NCI-H526 (cell line): ENCODE data around the gene GPR37L1.
A peak's percentile ranks its signal among the peaks of the same experiment; 100 is the strongest.
"Not testable (repeated sequence)": the region's sequence is repeated elsewhere in the genome, so short reads cannot be mapped to it uniquely, and the experiment has no call there.

Experiments
- DNase-seq, 2 experiments: peaks; one replicate each; lab custom pipeline; 2025; lab: John Stamatoyannopoulos, UW

The GPR37L1 gene

DNA sequence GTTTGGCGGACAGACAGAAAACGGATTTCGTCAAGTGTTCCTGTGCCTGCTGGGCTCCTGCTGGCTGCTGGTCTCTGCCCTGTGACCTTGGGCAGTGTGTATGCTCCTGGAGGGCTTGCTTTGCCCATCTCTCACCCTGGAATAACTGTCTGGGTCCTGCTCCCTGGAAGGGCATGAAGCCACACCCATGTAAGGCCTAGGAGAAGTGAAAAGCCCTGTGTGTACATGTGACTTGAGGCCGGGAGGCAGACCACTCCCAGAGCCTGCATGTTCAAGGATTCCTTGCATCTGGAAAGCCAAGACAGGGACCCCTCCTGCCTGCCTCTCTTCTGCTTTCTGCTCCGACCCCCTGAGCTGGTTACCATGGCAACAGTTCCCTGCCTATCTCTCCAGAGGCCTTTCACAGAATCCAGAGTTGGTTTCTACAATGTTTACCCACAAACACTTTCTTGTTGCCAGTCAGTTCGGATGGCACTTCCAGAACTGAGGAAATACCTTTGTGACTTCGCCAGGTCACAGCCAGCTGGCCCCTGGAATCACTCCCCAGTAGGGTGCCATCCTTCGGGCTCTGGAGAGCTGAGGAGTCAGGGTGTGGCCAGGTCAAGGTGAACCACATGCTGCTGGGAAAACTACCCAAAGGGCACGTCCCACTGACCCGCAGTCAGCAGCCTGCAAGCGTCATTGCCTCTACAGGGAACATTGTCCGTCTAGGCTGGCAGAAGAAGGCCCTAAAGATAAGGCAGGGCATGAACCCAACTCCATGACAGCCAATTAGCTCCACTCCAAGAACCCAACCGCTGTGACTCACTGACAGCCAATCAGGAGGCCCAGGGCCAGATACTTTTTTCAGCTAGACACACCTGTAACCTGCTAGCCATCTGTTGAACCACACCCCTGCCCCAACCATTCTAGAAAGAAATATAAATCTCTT is 14.7 kb upstream of the GPR37L1 start:
- peak in 1 of 2 experiments; percentile 27 for DNase-seq

GRCh38 chr1:202110977-202111376 is 11.7 kb upstream of the GPR37L1 start:
- DNase-seq: no peak

DNA sequence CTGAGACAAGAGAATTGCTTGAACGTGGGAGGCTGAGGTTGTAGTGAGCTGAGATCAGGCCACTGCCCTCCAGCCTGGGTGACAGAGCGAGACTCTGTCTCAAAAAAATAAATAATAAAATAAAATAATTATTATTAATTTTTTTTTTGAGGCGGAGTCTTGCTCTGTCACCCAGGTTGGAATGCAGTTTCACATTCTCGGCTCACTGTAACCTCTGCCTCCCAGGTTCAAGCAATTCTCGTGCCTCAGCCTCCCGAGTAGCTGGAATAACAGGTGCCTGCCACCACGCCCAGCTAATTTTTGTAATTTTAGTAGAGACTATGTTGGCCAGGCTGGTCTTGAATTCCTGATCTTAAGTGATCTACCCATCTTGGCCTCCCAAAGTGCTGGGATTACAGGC is 11.1 kb upstream of the GPR37L1 start:
- DNase-seq: not testable (repeated sequence)

- DNase-seq: peak in 1 of 2 experiments; percentile 65
These were observed 9.6 kb upstream of the GPR37L1 start for GRCh38 chr1:202112859-202113689.

DNA sequence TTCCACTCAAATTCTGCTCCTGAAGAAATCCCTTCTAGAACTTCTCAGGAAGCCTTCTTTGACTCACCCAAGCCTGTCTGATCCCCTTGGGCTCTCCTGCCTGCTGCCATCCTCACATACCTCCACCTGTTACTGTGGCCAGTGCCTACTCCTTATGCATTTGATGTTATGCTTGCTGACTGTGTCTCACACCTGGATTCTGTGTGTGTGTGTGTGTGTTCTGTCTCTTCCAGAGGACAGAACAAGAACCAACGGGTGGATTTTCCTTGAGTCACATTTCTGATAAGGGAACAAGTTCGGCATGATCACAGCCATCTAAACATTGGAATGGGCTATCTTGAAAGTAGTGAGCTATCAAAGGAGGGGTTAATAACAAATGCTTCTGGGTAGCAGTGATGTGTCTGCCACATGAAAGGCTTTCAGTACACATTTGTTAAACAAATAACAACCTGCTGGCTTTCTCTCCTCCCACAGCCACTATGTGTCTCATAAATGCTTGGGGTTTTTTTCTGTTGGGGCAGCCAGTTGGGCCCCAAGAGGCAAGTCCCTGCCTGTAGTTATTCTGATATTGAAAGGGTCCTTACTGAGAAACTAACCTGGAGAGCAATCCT is 8.9 kb upstream of the GPR37L1 start:
- DNase-seq: peak; percentile 90 to 92

- no peak for DNase-seq
These were observed 6.4 kb upstream of the GPR37L1 start for GRCh38 chr1:202116287-202116686.

DNA sequence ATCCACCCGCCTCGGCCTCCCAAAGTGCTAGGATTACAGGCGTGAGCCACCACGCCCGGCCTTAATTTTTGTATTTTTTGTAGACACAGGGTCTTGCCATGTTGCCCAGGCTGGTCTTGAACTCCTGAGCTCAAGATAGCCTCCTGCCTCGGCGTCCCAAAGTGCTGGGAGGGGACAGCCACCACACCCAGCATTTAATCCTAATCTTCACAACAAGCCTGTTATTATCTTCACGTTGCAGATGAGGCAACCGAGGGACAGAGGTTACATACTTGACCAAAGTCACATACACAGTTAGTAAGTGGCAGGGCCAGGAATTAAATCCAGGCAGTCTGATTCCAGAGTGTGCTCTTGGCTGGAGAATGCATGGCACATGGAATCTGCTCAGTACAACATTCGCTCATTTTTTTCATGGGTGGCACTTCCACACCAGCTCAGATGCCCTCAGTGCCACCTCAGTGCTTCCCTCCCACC is 4.8 kb upstream of the GPR37L1 start:
- DNase-seq: no peak

DNA sequence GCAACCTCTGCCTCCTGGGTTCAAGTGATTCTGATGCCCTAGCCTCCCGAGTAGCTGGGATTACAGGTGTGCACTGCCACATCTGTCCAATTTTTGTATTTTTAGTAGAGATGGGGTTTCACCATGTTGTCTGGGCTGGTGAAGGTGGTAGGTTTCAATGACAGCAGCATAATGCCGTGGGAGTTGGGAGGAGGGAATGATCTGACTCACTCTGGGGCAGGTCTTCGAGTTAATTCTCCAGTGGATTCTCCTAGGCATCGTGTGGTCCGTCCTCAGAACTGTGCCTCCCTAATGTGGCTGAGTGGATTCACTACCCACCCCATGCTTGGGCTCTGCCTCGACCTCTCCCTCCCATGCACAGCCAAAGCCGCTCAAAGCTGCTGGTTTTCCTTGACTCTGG is 1.7 kb upstream of the GPR37L1 start:
- no peak for DNase-seq

DNA sequence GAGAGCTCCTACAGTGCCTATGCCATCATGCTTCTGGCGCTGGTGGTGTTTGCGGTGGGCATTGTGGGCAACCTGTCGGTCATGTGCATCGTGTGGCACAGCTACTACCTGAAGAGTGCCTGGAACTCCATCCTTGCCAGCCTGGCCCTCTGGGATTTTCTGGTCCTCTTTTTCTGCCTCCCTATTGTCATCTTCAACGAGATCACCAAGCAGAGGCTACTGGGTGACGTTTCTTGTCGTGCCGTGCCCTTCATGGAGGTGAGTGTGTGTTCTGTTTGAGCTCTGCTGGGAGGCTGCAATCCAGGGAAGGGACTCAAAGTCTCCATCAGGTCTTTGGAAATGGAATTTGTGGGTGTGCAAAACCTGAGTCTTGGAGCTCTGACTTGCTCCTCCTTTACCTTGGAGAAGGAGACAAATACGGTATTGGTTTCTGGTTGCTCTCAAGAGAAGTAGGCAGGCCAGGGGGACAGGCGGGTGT is 658 bp downstream of the GPR37L1 start:
- DNase-seq: no peak

- DNase-seq: no peak
These were observed 1.4 kb downstream of the GPR37L1 start for GRCh38 chr1:202124142-202124541.

- no peak for DNase-seq
These were observed 2.9 kb downstream of the GPR37L1 start for GRCh38 chr1:202125611-202126010.

GRCh38 chr1:202126426-202126825 is 3.7 kb downstream of the GPR37L1 start:
- DNase-seq: no peak

GRCh38 chr1:202127061-202127460 is 4.3 kb downstream of the GPR37L1 start:
- no peak for DNase-seq

DNA sequence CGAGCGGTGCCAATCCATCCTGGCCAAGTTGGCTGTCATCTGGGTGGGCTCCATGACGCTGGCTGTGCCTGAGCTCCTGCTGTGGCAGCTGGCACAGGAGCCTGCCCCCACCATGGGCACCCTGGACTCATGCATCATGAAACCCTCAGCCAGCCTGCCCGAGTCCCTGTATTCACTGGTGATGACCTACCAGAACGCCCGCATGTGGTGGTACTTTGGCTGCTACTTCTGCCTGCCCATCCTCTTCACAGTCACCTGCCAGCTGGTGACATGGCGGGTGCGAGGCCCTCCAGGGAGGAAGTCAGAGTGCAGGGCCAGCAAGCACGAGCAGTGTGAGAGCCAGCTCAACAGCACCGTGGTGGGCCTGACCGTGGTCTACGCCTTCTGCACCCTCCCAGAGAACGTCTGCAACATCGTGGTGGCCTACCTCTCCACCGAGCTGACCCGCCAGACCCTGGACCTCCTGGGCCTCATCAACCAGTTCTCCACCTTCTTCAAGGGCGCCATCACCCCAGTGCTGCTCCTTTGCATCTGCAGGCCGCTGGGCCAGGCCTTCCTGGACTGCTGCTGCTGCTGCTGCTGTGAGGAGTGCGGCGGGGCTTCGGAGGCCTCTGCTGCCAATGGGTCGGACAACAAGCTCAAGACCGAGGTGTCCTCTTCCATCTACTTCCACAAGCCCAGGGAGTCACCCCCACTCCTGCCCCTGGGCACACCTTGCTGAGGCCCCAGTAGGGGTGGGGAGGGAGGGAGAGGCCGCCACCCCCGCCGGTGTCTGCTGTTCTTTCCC is 5.3 kb downstream of the GPR37L1 start:
- DNase-seq: no peak

DNA sequence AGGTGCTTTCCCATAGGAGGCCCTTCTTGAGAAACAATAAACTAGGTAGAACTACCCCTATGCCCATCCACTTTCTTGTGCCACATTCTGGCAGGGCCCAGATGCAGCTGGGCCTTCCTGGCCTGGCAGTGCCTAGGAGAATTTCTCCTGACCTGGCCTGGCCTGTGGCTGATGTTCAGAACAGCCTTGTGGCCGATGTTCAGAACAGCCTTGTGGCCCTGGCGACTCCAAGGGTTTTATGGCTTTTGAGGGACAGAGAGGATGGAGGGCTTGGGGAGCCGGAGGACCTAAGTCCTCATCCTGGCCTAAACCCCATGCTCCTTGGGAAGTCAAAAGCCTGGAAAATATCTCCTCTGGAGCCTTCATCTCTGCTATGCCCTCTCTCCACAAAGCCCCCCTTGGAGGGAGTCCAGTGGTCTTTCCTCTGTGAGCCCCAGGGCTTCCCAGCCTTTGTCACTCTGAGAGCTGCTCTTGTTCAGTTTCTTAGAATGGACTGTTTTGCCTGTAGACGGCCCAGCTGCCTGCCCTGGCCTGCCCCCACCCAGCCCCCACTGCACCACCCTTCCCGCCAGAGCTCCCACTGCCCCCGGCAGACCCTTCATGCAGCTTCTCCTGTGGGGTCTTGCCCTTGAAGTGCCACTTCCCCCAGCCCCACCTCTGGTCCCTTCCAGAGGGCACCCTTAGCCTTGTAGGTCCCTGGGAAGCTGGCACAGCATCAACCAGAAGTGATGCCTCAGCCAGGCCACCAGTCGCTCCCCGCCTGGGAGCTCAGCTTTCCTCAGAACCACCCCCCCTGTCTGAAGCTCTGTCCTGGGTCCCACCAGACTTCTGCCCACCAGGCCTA is 7.0 kb downstream of the GPR37L1 start:
- peak in 1 of 2 experiments; percentile 27 for DNase-seq

- peak; percentile 15 to 42 for DNase-seq
These were observed 7.6 kb downstream of the GPR37L1 start for GRCh38 chr1:202130297-202130721.

- no peak for DNase-seq
These were observed 8.3 kb downstream of the GPR37L1 start for GRCh38 chr1:202130816-202131522.

- no peak for DNase-seq
These were observed 9.5 kb downstream of the GPR37L1 start for GRCh38 chr1:202131956-202132821.

- no peak for DNase-seq
These were observed 10.3 kb downstream of the GPR37L1 start for GRCh38 chr1:202133001-202133400.
